ENCODE results near the gene AP1S1.

GRCh38 chr7:101201695-101202602, 47.7 kb downstream of the AP1S1 start:
- TF ChIP-seq CTCF (IDR thresholded peaks at IDR 0.05) (no peak), POLR2A (IDR thresholded peaks at IDR 0.05) (no peak)

All from right lobe of liver (tissue), 4 donors.